Measurements from ENCODE around the gene ST7.

ST7 gene

DNA sequence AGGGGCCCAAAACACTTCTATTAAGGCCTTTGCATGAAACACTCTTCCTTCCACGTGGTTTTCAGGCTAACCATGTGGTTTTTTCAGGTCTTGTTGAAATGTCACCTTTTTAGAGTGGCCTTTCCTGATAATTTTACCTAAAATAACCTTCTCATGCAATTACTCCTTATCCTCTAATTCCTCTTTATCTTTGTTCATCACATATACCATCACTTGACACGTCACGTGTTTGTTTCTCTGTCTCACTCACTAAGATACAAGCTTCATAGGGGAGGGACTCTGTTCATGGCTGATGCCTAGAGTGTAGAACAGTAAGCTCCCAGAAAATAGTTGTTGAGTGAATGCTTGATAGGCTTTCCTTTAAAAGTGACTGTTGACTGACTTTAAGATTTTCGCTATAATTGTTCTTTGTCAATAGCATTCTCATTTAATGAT, 63.7 kb downstream of the ST7 start:
- no peak for DNase-seq (ENCODE audit: low read depth, low spot score)
- Histone ChIP-seq H3K27me3 (ENCODE audit: control insufficient read depth, insufficient read depth, low read length) (no peaks in the 10 kb centered on the region), H3K27ac (ENCODE audit: low read length) (no peak overlapping the region)

DNA sequence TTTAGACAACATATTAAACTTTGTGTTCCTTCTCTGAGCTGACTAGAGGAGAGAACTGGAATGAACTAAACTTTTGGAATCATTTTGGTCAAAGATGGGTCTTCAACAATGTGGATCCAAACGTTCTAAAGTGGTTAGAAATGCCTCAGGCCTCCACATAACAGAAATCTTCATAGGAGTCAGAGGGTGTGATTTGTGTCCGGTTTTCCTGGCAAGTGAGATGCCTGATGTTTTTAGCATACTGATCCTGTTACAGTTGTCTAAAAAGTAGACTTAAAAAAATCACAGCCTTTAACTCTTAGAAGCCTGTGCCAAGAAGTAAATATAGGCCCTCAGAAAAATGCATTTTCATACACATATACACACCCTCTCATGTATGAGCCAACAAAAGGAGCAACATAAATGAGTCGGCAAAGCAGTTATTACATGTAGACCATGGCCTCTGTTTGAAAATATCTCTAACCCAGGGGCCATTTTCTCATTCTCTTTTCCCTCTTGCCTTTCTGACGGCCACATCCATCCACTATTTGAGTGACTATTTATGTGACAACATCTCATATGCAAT, 64.5 kb downstream of the ST7 start:
- no peak for DNase-seq (ENCODE audit: low read depth, low spot score)
- Histone ChIP-seq H3K4me1 (ENCODE audit: control insufficient read depth, insufficient read depth, low read length) (no peaks in the 10 kb centered on the region), H3K27ac (ENCODE audit: low read length) (no peak overlapping the region), H3K9me3 (ENCODE audit: control insufficient read depth, insufficient read depth, low read length) (no peaks in the 10 kb centered on the region), H3K27me3 (ENCODE audit: control insufficient read depth, insufficient read depth, low read length) (no peaks in the 10 kb centered on the region), H3K4me3 (ENCODE audit: low read length) (no peak overlapping the region), H3K36me3 (ENCODE audit: control insufficient read depth, insufficient read depth, low read length) (no peaks in the 10 kb centered on the region)
- no CpG with 5 or more reads among the region's 4 CpGs for WGBS (ENCODE audit: insufficient coverage, insufficient read length)

More for the DNA sequence above, 63.7 kb downstream of the ST7 start:
- WGBS (ENCODE audit: insufficient coverage, insufficient read length) = 100% methylated on average over 2 of the region's 4 CpGs
- Histone ChIP-seq H3K4me1 (ENCODE audit: control insufficient read depth, insufficient read depth, low read length) (no peaks in the 10 kb centered on the region), H3K36me3 (ENCODE audit: control insufficient read depth, insufficient read depth, low read length) (no peaks in the 10 kb centered on the region), H3K4me3 (ENCODE audit: low read length) (no peak overlapping the region), H3K9me3 (ENCODE audit: control insufficient read depth, insufficient read depth, low read length) (no peaks in the 10 kb centered on the region)

DNA sequence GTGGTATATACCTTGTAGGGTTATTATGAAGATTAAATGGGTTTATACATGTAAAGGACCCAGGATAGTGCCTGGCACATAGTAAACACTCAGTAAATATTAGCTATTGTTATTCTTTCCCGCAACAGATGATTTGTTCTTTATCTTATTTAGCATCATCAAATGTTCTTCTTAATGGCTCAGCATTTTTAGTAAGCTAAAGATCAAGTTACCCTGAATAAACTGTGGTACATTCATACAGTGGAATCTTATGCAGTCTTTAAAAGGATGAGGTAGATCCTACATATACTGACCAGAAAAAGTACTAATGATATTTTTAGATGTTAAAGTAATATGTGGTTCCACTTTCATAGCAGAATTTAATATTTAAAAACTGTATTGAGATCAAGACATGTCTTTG, 65.4 kb downstream of the ST7 start:
- Histone ChIP-seq H3K9me3 (ENCODE audit: control insufficient read depth, insufficient read depth, low read length) (no peaks in the 10 kb centered on the region), H3K27me3 (ENCODE audit: control insufficient read depth, insufficient read depth, low read length) (no peaks in the 10 kb centered on the region), H3K27ac (ENCODE audit: low read length) (no peak overlapping the region), H3K4me1 (ENCODE audit: control insufficient read depth, insufficient read depth, low read length) (no peaks in the 10 kb centered on the region), H3K36me3 (ENCODE audit: control insufficient read depth, insufficient read depth, low read length) (no peaks in the 10 kb centered on the region), H3K4me3 (ENCODE audit: low read length) (no peak overlapping the region)
- DNase-seq (ENCODE audit: low read depth, low spot score) = no peak
- no CpG with 5 or more reads among the region's 1 CpG for WGBS (ENCODE audit: insufficient coverage, insufficient read length)

DNA sequence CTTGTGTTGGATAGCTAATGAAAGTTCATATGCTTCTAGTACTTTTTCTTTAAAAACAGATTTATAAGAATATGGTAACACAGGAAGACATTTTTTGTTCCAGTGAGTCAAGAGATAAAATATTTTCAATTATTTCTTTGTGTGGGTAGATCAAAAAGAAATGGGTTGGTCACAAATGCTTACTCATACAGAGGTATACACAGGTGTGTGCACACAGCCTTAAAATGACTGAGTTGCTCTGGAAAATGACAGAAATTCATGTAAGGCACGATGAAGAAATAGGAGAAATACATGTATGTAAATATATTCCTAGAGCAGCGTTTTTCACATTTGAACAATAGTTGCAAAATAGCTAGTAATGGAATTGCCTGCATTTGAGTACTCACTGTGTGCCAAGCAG, 66.0 kb downstream of the ST7 start:
- no CpG with 5 or more reads among the region's 2 CpGs for WGBS (ENCODE audit: insufficient coverage, insufficient read length)
- Histone ChIP-seq H3K9me3 (ENCODE audit: control insufficient read depth, insufficient read depth, low read length) (no peaks in the 10 kb centered on the region), H3K36me3 (ENCODE audit: control insufficient read depth, insufficient read depth, low read length) (no peaks in the 10 kb centered on the region), H3K27me3 (ENCODE audit: control insufficient read depth, insufficient read depth, low read length) (no peaks in the 10 kb centered on the region), H3K4me1 (ENCODE audit: control insufficient read depth, insufficient read depth, low read length) (no peaks in the 10 kb centered on the region), H3K27ac (ENCODE audit: low read length) (no peak overlapping the region), H3K4me3 (ENCODE audit: low read length) (no peak overlapping the region)
- no peak for DNase-seq (ENCODE audit: low read depth, low spot score)

DNA sequence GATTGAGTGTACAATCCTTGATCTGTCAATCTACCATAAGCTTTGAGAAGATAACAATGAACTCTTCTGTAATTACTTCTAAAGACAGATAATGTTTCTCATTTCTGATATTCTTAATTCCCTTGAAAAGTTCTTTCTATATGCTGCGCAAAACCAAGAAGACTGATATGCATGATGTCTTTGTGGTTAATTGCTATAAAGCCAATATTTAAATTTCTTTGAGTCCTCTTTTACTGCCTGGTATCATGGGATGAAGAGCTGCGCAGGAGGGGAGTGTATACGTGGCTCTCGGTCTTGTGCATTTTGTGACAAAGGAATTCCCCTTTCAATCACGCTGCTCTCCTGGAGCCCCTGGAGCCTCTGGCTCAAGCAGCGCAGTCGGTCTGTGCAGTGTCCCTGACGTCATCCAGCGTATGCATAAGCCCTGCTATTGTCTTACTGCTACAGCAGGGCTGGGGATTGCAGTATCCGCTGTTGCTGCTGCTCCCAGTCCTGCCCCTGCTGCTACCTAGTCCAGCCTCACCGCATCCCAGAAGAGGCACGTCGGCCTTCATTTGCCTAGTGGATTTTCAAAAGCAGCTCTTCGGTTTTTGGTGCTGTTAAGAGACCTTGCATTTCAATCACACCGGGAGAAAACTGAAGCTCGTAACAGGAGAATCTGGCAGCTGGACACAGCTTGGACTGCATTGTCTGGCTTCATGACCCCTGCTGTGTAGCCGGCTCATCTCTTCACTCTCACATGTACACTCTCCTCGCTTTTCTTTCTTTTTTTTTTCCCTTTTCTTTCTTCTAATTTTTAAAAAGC, 66.7 kb downstream of the ST7 start:
- DNase-seq (ENCODE audit: low read depth, low spot score) = no peak
- H3K27me3 ChIP-seq (ENCODE audit: control insufficient read depth, insufficient read depth, low read length) = no peaks in the 10 kb centered on the region
- H3K4me1 ChIP-seq (ENCODE audit: control insufficient read depth, insufficient read depth, low read length) = no peaks in the 10 kb centered on the region
- H3K27ac ChIP-seq (ENCODE audit: low read length) = no peak overlapping the region
- no peaks in the 10 kb centered on the region for H3K9me3 ChIP-seq (ENCODE audit: control insufficient read depth, insufficient read depth, low read length)
- no peaks in the 10 kb centered on the region for H3K36me3 ChIP-seq (ENCODE audit: control insufficient read depth, insufficient read depth, low read length)
- no peak overlapping the region for H3K4me3 ChIP-seq (ENCODE audit: low read length)
- WGBS (ENCODE audit: insufficient coverage, insufficient read length) = no CpG with 5 or more reads among the region's 18 CpGs

DNA sequence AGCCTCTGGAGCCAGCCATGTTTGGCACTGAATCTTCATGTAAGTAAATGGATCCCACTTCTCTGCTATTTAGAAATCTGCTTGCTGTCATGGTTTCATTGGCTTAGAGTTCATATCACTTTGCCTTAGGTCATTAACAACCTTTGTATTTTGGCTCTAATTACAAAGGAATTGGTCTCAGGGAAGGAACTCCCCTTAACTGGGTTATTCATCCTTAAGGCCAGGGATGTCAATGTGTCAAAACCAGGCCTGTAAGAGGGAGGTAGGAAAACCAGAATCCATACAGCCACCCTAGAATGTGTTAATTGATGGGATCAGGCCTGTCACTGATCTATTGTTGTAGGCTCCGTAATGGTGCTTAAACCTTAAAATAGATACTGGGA, 67.3 kb downstream of the ST7 start:
- H3K9me3 ChIP-seq (ENCODE audit: control insufficient read depth, insufficient read depth, low read length) = no peaks in the 10 kb centered on the region
- no CpG with 5 or more reads among the region's 1 CpG for WGBS (ENCODE audit: insufficient coverage, insufficient read length)
- no peak overlapping the region for H3K4me3 ChIP-seq (ENCODE audit: low read length)
- no peak for DNase-seq (ENCODE audit: low read depth, low spot score)
- H3K27ac ChIP-seq (ENCODE audit: low read length) = no peak overlapping the region
- H3K4me1 ChIP-seq (ENCODE audit: control insufficient read depth, insufficient read depth, low read length) = no peaks in the 10 kb centered on the region
- H3K36me3 ChIP-seq (ENCODE audit: control insufficient read depth, insufficient read depth, low read length) = no peaks in the 10 kb centered on the region
- no peaks in the 10 kb centered on the region for H3K27me3 ChIP-seq (ENCODE audit: control insufficient read depth, insufficient read depth, low read length)

DNA sequence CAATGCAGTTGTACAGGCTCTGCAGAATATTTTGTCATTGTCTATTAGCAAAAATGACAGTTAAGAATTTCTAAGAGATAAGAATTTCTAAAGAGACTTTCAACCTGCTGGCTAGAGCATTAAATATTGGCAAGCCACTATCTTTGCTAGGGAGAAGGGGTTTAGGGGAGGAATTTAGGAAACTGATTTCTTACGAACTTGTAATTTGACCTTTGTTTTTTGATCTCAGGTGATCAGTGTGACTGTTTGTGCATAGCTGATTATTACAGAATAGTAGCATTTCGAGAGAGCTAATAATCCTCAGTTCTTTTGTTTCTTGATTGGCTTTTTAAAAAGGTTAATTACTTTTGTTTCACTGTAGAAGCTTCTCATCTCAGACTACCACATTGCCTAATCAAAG, 68.1 kb downstream of the ST7 start:
- WGBS (ENCODE audit: insufficient coverage, insufficient read length) = no CpG with 5 or more reads among the region's 2 CpGs
- Histone ChIP-seq H3K9me3 (ENCODE audit: control insufficient read depth, insufficient read depth, low read length) (no peaks in the 10 kb centered on the region), H3K36me3 (ENCODE audit: control insufficient read depth, insufficient read depth, low read length) (no peaks in the 10 kb centered on the region), H3K4me3 (ENCODE audit: low read length) (no peak overlapping the region), H3K27me3 (ENCODE audit: control insufficient read depth, insufficient read depth, low read length) (no peaks in the 10 kb centered on the region), H3K27ac (ENCODE audit: low read length) (no peak overlapping the region), H3K4me1 (ENCODE audit: control insufficient read depth, insufficient read depth, low read length) (no peaks in the 10 kb centered on the region)
- DNase-seq (ENCODE audit: low read depth, low spot score) = no peak

DNA sequence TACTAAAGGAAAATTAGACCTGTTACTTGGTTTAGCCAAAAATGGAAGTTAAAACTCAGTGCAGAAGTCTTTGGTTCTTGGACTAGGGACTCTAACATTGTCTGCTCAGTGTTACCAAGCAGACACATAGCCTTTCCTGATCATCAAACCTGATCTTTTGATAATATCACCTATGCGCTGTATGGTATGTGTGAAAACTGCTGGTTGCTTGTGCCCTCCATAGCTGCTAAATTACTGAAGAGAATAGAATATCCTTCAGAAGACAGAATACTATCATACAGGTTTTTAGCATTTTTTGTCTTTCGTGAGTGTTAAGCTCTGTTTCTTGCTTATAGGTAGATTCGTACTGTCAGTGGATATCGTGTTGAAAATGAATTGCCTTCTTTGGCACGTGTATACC, 68.7 kb downstream of the ST7 start:
- no peaks in the 10 kb centered on the region for H3K27me3 ChIP-seq (ENCODE audit: control insufficient read depth, insufficient read depth, low read length)
- no peak overlapping the region for H3K4me3 ChIP-seq (ENCODE audit: low read length)
- H3K4me1 ChIP-seq (ENCODE audit: control insufficient read depth, insufficient read depth, low read length) = no peaks in the 10 kb centered on the region
- H3K36me3 ChIP-seq (ENCODE audit: control insufficient read depth, insufficient read depth, low read length) = no peaks in the 10 kb centered on the region
- WGBS (ENCODE audit: insufficient coverage, insufficient read length) = no CpG with 5 or more reads among the region's 5 CpGs
- no peak overlapping the region for H3K27ac ChIP-seq (ENCODE audit: low read length)
- no peaks in the 10 kb centered on the region for H3K9me3 ChIP-seq (ENCODE audit: control insufficient read depth, insufficient read depth, low read length)
- DNase-seq (ENCODE audit: low read depth, low spot score) = no peak

DNA sequence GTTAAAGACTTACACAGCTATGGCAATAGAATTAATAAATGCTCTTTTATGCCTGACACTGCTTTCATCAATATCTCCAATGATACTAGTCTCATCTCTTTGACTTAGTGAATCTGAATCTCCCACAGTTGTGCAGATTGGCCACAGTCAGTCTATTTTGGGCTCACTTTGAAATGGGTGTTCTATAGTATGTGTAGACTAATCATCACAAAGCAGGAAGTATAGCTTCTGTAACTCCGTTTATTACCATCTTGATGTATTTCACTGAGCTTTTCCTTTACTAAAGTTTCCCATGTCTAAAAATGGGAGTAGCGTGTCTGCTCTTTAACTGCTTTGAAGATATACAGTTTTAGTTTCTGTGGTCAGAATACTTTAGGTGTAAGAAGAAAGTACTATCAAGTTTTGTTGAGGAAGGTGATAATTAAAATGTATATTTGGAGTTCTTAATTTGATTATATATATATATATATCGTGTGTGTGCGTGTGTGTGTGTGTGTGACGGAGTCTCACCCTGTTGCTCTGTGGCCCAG, 70.1 kb downstream of the ST7 start:
- no peaks in the 10 kb centered on the region for H3K9me3 ChIP-seq (ENCODE audit: control insufficient read depth, insufficient read depth, low read length)
- H3K36me3 ChIP-seq (ENCODE audit: control insufficient read depth, insufficient read depth, low read length) = no peaks in the 10 kb centered on the region
- no peaks in the 10 kb centered on the region for H3K4me1 ChIP-seq (ENCODE audit: control insufficient read depth, insufficient read depth, low read length)
- no peak overlapping the region for H3K4me3 ChIP-seq (ENCODE audit: low read length)
- WGBS (ENCODE audit: insufficient coverage, insufficient read length) = 100% methylated on average over 2 of the region's 5 CpGs
- H3K27me3 ChIP-seq (ENCODE audit: control insufficient read depth, insufficient read depth, low read length) = no peaks in the 10 kb centered on the region
- no peak overlapping the region for H3K27ac ChIP-seq (ENCODE audit: low read length)
- DNase-seq (ENCODE audit: low read depth, low spot score) = no peak

DNA sequence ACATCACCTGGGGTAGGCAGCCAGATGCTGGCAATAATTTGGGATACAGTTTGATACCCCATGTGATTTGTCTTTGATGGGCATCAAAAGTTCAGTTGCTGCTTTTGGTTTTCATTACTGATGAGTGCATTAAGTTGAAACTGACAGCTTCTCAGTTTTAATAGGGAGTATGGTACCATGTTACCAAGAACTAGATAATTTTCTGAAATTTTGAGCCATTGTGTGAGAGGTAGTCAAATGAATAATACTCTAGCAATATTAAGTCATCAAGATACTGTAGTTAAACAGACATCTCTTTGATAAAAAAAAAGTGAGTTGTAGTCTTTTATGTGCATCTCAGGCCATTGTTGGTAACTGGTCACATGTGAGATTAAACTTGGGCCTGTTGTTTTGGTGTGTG, 71.5 kb downstream of the ST7 start:
- no peaks in the 10 kb centered on the region for H3K4me1 ChIP-seq (ENCODE audit: control insufficient read depth, insufficient read depth, low read length)
- no peaks in the 10 kb centered on the region for H3K36me3 ChIP-seq (ENCODE audit: control insufficient read depth, insufficient read depth, low read length)
- no peak for DNase-seq (ENCODE audit: low read depth, low spot score)
- H3K27ac ChIP-seq (ENCODE audit: low read length) = no peak overlapping the region
- no peaks in the 10 kb centered on the region for H3K27me3 ChIP-seq (ENCODE audit: control insufficient read depth, insufficient read depth, low read length)
- H3K9me3 ChIP-seq (ENCODE audit: control insufficient read depth, insufficient read depth, low read length) = no peaks in the 10 kb centered on the region
- H3K4me3 ChIP-seq (ENCODE audit: low read length) = no peak overlapping the region

DNA sequence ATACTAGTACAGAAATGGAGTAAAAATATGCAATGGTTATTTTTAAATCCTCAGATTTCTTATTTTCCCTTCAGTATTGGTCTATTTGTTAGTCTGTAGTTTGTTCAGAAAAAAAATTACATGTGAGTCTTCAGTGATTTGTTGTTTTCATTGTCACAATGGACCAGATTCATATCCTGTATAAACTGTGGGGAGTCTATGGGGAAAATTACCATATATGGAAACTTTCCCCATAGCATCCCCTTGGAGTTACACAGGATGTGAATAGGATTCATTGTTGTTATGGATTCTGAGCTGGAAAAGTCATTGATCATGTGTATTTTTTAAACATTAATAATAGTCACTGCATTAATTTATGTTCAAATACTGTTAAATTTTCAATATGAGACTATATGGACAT, 72.6 kb downstream of the ST7 start:
- no peak overlapping the region for H3K27ac ChIP-seq (ENCODE audit: low read length)
- no peaks in the 10 kb centered on the region for H3K9me3 ChIP-seq (ENCODE audit: control insufficient read depth, insufficient read depth, low read length)
- DNase-seq (ENCODE audit: low read depth, low spot score) = no peak
- H3K27me3 ChIP-seq (ENCODE audit: control insufficient read depth, insufficient read depth, low read length) = no peaks in the 10 kb centered on the region
- no peak overlapping the region for H3K4me3 ChIP-seq (ENCODE audit: low read length)
- H3K36me3 ChIP-seq (ENCODE audit: control insufficient read depth, insufficient read depth, low read length) = no peaks in the 10 kb centered on the region
- no peaks in the 10 kb centered on the region for H3K4me1 ChIP-seq (ENCODE audit: control insufficient read depth, insufficient read depth, low read length)

Measured in iPS DF 6.9 (cell line).